BE2C (cell line): ENCODE results near the gene TBC1D9.

Experiments used
- DNase-seq: peaks from one replicate; pipeline ENCODE4 v3.0.0-alpha.2; 2020
- H3K27me3 ChIP-seq: fragments of 250-450 bp; sonication (Bioruptor Pico); 2 replicates; pipeline ENCODE4 v1.5.1; 2020; ENCODE audit warnings: mild to moderate bottlenecking
- H3K36me3 ChIP-seq: fragments of 250-450 bp; sonication (Bioruptor Pico); 2 replicates; pipeline ENCODE4 v1.5.1; 2020; ENCODE audit warnings: mild to moderate bottlenecking
- H3K4me1 ChIP-seq: fragments of 250-450 bp; sonication (Bioruptor Pico); 2 replicates; pipeline ENCODE4 v1.5.1; 2020
- H3K4me3 ChIP-seq: 2 replicates; pipeline ENCODE4 v1.5.1; 2011; ENCODE audit warnings: low read depth, low read length
- H3K9me3 ChIP-seq: fragments of 250-450 bp; sonication (Bioruptor Pico); 2 replicates; pipeline ENCODE4 v1.5.1; 2020
- TF ChIP-seq, protein P1 (sequence below): IDR thresholded peaks from 2 replicates; pipeline ENCODE4 v1.5.1; 2012; ENCODE audit warnings: mild to moderate bottlenecking, low read depth, low read length

TBC1D9 gene

DNA sequence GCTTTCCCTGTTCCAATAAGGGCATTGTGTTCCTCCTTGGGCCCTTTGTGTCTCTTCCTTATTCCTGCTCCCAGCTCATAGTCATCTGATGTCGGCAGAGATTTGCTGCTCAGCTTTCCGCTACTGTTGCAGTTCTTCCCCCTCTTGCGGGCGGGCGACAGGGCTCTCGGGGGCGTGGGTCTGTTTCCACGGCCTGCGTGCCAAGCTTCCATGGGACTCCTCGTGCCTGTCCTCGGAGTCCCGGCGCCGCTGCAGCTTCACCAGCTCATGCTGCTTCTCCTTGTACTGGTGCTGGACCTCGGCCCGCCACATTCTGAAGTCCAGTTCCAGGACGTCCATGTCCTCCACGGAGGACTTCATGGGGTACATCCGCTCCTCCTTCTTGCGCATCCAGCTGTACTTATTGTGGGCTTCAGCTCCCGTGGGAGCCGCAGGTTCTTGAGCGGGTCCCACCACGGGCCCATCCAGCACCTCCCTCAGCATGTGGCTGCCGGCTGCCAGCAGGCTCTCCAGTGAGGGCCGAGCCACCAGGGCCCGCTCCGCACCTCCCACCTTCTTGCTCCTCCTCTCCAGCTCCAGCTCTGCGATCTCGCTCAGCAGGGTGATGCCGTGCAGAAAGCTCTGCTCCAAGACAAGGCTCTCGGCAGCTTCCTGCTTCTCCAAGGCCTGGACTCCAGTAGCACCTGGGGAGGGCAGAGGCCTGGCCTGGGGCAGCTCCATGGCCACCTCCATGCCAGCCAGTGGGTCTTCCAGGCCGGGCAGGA is 113.3 kb downstream of the TBC1D9 start:
- no peaks in the 10 kb centered on the region for H3K4me1 ChIP-seq
- TF ChIP-seq, protein P1, sequence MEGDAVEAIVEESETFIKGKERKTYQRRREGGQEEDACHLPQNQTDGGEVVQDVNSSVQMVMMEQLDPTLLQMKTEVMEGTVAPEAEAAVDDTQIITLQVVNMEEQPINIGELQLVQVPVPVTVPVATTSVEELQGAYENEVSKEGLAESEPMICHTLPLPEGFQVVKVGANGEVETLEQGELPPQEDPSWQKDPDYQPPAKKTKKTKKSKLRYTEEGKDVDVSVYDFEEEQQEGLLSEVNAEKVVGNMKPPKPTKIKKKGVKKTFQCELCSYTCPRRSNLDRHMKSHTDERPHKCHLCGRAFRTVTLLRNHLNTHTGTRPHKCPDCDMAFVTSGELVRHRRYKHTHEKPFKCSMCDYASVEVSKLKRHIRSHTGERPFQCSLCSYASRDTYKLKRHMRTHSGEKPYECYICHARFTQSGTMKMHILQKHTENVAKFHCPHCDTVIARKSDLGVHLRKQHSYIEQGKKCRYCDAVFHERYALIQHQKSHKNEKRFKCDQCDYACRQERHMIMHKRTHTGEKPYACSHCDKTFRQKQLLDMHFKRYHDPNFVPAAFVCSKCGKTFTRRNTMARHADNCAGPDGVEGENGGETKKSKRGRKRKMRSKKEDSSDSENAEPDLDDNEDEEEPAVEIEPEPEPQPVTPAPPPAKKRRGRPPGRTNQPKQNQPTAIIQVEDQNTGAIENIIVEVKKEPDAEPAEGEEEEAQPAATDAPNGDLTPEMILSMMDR: no peak
- no peak overlapping the region for H3K4me3 ChIP-seq
- H3K27me3 ChIP-seq: no peaks in the 10 kb centered on the region
- H3K36me3 ChIP-seq: no peaks in the 10 kb centered on the region; the same call in none of the 2 replicates
- no peaks in the 10 kb centered on the region for H3K9me3 ChIP-seq
- no peak for DNase-seq

DNA sequence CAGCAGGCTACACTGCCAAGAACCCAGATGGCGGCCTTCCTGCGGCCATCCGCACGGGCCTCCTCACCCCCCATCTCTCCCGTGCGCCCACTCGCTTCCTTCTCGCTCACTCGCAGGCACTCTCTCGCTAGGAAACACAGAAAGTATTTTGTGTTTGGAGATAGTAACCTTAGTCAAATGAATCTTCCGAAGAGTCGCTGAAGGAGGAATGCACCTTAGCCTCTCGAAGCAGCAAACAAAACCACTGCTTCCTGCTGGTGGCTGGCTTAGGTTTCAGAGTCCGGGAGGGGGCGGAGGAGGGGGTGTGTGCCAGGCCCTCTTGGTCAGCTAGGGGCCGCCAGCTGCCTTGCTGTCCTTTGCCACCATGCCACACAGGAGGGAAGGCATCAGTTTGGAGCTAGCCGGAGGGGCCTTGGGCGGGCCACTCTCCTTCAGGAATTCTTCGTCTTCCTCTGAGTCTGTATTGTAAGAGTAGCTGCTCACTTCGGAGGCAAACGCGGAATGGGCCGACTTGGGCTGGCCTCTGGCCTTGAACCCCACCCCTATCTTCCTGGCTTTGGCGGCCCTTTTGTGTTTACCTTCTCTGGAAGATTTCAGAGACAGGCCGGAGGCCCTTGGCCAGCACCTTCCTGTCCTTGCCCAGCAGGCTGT is 114.3 kb downstream of the TBC1D9 start:
- Histone ChIP-seq H3K36me3 (peaks cover 4% of the 10 kb centered on the region), H3K4me3 (no peak overlapping the region), H3K4me1 (no peaks in the 10 kb centered on the region), H3K27me3 (no peaks in the 10 kb centered on the region), H3K9me3 (no peaks in the 10 kb centered on the region)
- TF ChIP-seq, protein P1: no peak
- no peak for DNase-seq

DNA sequence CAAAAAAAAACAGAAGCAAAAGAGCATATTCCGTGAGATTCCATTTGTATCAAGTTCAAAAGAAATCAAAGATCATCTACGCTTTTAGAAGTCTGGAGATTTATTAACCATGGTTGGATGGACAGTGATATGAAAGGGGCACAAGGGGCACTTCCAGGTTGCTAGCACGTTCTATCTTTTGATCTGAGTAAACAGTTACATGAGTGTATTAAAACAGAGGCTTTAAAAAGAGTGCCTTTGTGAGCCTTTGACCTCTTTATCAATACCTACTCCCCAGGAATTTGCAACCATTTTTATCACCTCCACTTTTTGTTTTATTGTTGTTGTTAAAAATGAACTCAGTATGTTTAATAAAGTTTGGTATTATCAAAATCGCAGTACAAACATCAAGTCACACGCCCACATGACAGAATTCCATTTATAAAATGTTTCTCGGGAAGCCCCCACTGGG is 115.1 kb downstream of the TBC1D9 start:
- H3K4me1 ChIP-seq: no peaks in the 10 kb centered on the region
- H3K4me3 ChIP-seq: no peak overlapping the region
- peaks cover 4% of the 10 kb centered on the region for H3K36me3 ChIP-seq
- H3K9me3 ChIP-seq: no peaks in the 10 kb centered on the region
- TF ChIP-seq, protein P1: no peak
- no peaks in the 10 kb centered on the region for H3K27me3 ChIP-seq
- DNase-seq: no peak

DNA sequence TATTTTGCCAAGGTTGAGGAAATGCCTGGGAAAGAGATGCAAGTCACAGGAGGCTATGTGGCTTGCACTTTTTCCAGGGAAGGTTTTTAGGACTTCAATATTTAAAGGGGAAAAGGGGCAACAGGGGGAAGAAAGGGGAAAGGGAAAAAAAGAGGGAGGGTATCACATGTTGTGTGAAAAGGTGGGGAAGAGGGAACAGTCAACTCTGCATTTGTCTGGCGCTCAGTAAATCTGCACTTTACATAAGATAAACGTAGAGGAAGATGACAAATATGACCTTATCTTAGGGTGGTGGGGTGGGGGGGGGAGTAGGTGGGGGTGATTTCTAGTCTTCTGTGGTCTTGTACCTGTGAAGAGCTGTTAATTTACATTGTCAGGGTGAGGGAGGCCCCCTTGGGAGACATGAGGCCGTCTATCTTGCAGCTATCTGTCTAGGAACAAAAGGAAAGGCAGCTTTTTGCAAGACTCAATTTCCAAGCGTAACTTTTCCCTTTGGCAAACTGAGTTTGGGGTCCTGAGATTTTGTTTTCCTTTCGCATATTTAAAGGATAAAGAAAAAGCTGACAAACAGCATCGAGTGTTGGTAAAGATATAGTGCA is 115.9 kb downstream of the TBC1D9 start:
- DNase-seq: no peak
- Histone ChIP-seq H3K27me3 (no peaks in the 10 kb centered on the region), H3K9me3 (no peaks in the 10 kb centered on the region), H3K4me3 (no peak overlapping the region), H3K4me1 (no peaks in the 10 kb centered on the region), H3K36me3 (peaks cover 4% of the 10 kb centered on the region)
- TF ChIP-seq, protein P1: no peak

DNA sequence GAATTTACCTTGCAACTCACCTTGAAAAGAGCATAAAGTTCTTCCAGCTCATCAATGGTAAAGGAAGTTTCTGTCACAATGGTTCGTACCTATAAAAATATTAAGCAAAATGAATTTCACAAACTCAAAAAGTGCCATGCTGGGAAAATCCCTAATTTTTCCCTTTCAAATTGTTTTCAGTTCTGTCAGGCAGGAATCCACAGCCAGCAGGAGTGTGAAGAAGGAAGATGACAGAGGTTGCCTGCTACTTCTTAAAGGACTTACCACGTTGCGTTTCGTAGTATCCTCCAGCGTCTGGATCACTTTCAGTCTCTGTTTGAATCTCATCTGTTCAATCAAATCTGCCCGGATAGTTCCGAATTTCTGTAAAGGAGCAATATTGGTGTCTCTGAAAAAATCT is 117.1 kb downstream of the TBC1D9 start:
- no peak for DNase-seq
- Histone ChIP-seq H3K27me3 (no peaks in the 10 kb centered on the region), H3K4me3 (no peak overlapping the region), H3K9me3 (no peaks in the 10 kb centered on the region), H3K4me1 (no peaks in the 10 kb centered on the region), H3K36me3 (peaks cover 4% of the 10 kb centered on the region)
- TF ChIP-seq, protein P1: no peak

DNA sequence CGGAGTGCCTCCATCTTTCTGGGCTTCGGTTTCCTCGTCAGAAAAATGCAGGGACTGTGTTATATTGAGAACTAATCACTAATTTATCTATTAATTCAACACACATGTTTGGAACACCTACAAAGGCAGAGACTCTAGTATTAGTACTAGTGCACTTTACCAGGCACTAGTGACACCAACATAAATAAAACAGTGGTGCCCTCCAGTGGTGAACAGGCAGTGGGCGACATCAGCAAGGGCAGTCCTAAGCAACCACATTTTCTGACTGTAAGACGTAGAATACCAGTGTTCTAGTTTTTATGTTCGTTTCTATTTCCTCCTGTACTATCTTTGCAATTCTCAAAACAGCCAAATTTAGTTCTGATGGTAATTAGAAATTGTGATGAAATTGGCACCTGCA is 118.3 kb downstream of the TBC1D9 start:
- Histone ChIP-seq H3K9me3 (no peaks in the 10 kb centered on the region), H3K36me3 (peaks cover 4% of the 10 kb centered on the region), H3K4me1 (no peaks in the 10 kb centered on the region), H3K27me3 (no peaks in the 10 kb centered on the region), H3K4me3 (no peak overlapping the region)
- DNase-seq: peak; percentile 42
- TF ChIP-seq, protein P1: peak; percentile 67
